Sigmoid colon (tissue), 4 donors: ENCODE measurements around the gene EPAS1.

Experiments
- EP300 ChIP-seq, 4 donors: sonication (generic); formaldehyde crosslinking; IDR thresholded peaks; one replicate each; pipeline ENCODE4 v1.6.1; 2017; ENCODE audit warnings: antibody characterized with exemption in 4 of 4
- POLR2A ChIP-seq, 2 donors: fragments of 450-650 bp; IDR thresholded peaks; one replicate each; pipeline ENCODE4 v1.6.1; 2016; ENCODE audit warnings: antibody characterized with exemption in 2 of 2, mild to moderate bottlenecking in 2 of 2, moderate library complexity in 2 of 2
- POLR2AphosphoS5 ChIP-seq, 4 donors: sonication (generic); formaldehyde crosslinking; IDR thresholded peaks; one replicate each; pipeline ENCODE4 v1.6.1; 2017; ENCODE audit warnings: antibody characterized with exemption in 4 of 4
- TF ChIP-seq, protein P1 (sequence below), 4 experiments: fragments of 450-650 bp in 3 of 4; fragments of 200-600 bp in 1 of 4; IDR thresholded peaks; one replicate each; pipeline ENCODE4 v1.5.1; 2016 to 2019; ENCODE audit warnings: antibody characterized with exemption in 4 of 4, mild to moderate bottlenecking in 3 of 4, moderate library complexity in 2 of 4

DNA sequence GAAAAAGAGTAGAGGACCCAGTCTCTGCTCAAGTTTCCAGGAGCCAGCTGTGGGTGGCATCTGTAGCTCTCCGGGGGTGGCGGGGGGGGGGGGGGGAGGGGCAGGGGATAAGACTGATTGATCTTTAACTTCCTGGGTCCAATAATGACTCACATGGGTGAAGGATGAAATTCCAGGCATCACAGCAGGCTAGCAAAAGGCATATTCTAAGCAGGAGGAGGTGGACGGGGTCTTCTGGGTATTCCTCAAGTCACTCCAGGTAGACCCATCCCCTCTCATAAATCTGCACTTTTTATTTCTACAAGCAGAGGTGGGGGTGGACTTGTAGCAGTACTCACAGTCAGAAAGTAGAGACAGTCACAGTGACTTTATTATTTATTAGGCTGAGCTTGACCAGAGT lies 96.7 kb downstream of the EPAS1 start:
- TF ChIP-seq, protein P1, sequence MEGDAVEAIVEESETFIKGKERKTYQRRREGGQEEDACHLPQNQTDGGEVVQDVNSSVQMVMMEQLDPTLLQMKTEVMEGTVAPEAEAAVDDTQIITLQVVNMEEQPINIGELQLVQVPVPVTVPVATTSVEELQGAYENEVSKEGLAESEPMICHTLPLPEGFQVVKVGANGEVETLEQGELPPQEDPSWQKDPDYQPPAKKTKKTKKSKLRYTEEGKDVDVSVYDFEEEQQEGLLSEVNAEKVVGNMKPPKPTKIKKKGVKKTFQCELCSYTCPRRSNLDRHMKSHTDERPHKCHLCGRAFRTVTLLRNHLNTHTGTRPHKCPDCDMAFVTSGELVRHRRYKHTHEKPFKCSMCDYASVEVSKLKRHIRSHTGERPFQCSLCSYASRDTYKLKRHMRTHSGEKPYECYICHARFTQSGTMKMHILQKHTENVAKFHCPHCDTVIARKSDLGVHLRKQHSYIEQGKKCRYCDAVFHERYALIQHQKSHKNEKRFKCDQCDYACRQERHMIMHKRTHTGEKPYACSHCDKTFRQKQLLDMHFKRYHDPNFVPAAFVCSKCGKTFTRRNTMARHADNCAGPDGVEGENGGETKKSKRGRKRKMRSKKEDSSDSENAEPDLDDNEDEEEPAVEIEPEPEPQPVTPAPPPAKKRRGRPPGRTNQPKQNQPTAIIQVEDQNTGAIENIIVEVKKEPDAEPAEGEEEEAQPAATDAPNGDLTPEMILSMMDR (IDR thresholded peaks at IDR 0.05): no peak
- TF ChIP-seq EP300 (IDR thresholded peaks at IDR 0.05): no peak
- no peak for TF ChIP-seq POLR2A (IDR thresholded peaks at IDR 0.05)
- no peak for TF ChIP-seq POLR2AphosphoS5 (IDR thresholded peaks at IDR 0.05)
